Mucosa of rectum (tissue), 2 donors: Measurements from ENCODE around the gene EPB41L4B.

Experiments used
- H3K27ac ChIP-seq, 2 donors: one replicate each; pipeline ENCODE4 v1.7.0; 2013; ENCODE audit warnings: inconsistent platforms in 2 of 2, low read depth in 2 of 2, low read length in 2 of 2
- H3K27me3 ChIP-seq, 2 donors: one replicate each; pipeline ENCODE4 v1.7.0; 2013; ENCODE audit warnings: low read length in 2 of 2; ENCODE audit not compliant: control insufficient read depth in 2 of 2, insufficient read depth in 2 of 2
- H3K36me3 ChIP-seq, 2 donors: one replicate each; pipeline ENCODE4 v1.7.0; 2013; ENCODE audit warnings: low read length in 2 of 2; ENCODE audit not compliant: control insufficient read depth in 2 of 2, insufficient read depth in 2 of 2
- H3K4me1 ChIP-seq, 2 donors: one replicate each; pipeline ENCODE4 v1.7.0; 2013; ENCODE audit warnings: low read length in 2 of 2, mild to moderate bottlenecking in 1 of 2; ENCODE audit not compliant: control insufficient read depth in 2 of 2, insufficient read depth in 2 of 2
- H3K4me3 ChIP-seq, 2 donors: one replicate each; pipeline ENCODE4 v1.7.0; 2013; ENCODE audit warnings: low read length in 2 of 2
- H3K9ac ChIP-seq, 2 donors: one replicate each; pipeline ENCODE4 v1.7.0; 2013; ENCODE audit warnings: low read length in 2 of 2, low read depth in 1 of 2, mild to moderate bottlenecking in 1 of 2
- H3K9me3 ChIP-seq, 2 donors: one replicate each; pipeline ENCODE4 v1.7.0; 2013; ENCODE audit warnings: low read length in 2 of 2; ENCODE audit not compliant: control insufficient read depth in 2 of 2
- donor health status: healthy.
- donor health status: Normal muscosa, but diverticular disease.

Gene EPB41L4B

DNA sequence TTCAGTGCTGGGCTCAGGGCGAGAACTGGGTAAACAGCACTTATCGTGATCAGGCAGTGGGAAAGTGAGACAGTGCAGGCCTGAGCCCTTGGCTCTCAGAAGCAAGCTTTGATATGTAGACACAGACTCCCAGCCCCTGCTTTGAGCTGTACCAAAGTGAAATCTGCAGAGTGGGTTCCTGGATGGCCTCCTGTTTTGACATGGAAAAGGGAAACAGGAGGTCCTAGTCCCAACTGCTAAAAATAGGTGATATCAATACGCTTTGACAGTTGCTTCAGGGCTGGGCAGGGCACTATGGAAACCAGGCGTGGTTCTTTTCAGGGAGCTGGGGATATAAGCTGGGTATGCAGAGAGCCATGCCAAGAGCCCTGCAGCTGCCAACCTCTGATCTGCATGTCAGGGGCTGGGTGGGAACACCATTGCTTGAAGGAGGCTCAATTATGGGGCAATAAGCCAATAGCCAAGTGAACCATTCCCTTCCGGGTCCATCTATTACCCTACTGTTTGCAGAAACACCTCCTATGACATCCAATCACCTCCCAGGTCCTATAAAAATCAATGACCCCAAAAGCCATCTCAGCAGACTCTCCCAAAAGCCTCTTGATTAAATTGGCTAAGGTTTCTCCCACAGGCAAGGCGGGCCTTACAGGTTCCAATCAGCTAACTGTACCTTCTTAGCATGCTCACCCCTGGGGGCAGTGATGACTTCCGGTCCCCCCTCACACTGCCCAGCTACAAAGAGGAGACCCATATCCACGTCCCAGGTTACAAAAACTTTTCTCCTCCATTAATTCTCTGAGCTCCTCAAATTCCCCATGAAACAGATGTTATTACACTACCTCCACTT, 45.8 kb downstream of the EPB41L4B start:
- Histone ChIP-seq H3K9ac (peak overlapping the region in 1 of 2 donors; percentile 52), H3K4me1 (peaks cover 33 to 38% of the 10 kb centered on the region in 2 donors), H3K9me3 (no peaks in the 10 kb centered on the region), H3K27ac (peak overlapping the region; percentile 81 to 84), H3K27me3 (no peaks in the 10 kb centered on the region), H3K36me3 (peaks cover 0 to 4% of the 10 kb centered on the region in 2 donors), H3K4me3 (peak overlapping the region; percentile 8 to 11)

GRCh38 chr9:109273869-109274268, 47.0 kb downstream of the EPB41L4B start:
- Histone ChIP-seq H3K9me3 (no peaks in the 10 kb centered on the region), H3K27me3 (no peaks in the 10 kb centered on the region), H3K9ac (peak overlapping the region in 1 of 2 donors; percentile 52), H3K36me3 (peaks cover 0 to 4% of the 10 kb centered on the region in 2 donors), H3K27ac (peak overlapping the region; percentile 81 to 84), H3K4me3 (peak overlapping the region in 1 of 2 donors; percentile 9), H3K4me1 (peaks cover 33 to 36% of the 10 kb centered on the region in 2 donors)

DNA sequence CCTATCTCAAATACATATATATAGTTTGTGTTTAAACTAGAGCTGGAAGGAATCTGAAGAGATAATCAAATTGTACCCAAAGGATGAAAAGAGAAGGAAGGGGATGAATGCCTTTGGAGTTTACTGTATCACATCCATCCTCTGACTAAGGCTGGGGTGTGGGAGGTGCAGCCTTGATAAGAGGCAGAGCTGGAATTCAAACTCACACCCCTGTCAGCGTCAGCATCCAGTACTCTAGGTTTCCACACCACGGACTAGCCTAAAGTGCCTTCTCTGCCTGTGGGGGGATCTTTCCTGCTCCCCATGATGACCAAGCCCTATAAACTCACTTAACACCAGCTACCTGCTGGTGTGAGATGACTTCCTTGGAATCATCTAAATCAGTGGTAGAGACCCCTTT, 48.1 kb downstream of the EPB41L4B start:
- no peak overlapping the region for H3K27ac ChIP-seq
- no peak overlapping the region for H3K9ac ChIP-seq
- H3K9me3 ChIP-seq, result no peaks in the 10 kb centered on the region
- no peak overlapping the region for H3K4me3 ChIP-seq
- H3K4me1 ChIP-seq, result peaks cover 30 to 33% of the 10 kb centered on the region in 2 donors
- H3K36me3 ChIP-seq, result peaks cover 0 to 2% of the 10 kb centered on the region in 2 donors
- H3K27me3 ChIP-seq, result no peaks in the 10 kb centered on the region

DNA sequence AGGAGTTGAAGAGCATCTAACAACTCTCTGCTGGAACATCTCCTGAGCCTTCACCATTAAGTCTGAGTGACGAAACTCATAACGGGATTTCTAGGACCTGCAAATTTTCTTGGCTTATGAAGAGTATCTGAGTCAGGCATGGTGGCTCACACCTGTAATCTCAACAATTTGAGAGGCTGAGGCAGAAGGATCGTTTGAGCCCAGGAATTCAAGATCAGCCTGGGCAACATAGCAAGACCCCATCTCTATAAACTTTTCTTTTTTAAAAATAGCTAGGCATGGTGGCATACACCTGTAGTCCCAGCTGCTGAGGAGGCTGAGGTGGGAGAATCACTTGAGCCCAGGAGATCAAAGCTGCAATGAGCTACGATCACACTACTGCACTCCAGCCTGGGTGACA, 48.8 kb downstream of the EPB41L4B start:
- Histone ChIP-seq H3K36me3 (no peaks in the 10 kb centered on the region), H3K4me3 (no peak overlapping the region), H3K27ac (no peak overlapping the region), H3K9me3 (no peaks in the 10 kb centered on the region), H3K27me3 (no peaks in the 10 kb centered on the region), H3K9ac (no peak overlapping the region), H3K4me1 (peaks cover 23 to 27% of the 10 kb centered on the region in 2 donors)

DNA sequence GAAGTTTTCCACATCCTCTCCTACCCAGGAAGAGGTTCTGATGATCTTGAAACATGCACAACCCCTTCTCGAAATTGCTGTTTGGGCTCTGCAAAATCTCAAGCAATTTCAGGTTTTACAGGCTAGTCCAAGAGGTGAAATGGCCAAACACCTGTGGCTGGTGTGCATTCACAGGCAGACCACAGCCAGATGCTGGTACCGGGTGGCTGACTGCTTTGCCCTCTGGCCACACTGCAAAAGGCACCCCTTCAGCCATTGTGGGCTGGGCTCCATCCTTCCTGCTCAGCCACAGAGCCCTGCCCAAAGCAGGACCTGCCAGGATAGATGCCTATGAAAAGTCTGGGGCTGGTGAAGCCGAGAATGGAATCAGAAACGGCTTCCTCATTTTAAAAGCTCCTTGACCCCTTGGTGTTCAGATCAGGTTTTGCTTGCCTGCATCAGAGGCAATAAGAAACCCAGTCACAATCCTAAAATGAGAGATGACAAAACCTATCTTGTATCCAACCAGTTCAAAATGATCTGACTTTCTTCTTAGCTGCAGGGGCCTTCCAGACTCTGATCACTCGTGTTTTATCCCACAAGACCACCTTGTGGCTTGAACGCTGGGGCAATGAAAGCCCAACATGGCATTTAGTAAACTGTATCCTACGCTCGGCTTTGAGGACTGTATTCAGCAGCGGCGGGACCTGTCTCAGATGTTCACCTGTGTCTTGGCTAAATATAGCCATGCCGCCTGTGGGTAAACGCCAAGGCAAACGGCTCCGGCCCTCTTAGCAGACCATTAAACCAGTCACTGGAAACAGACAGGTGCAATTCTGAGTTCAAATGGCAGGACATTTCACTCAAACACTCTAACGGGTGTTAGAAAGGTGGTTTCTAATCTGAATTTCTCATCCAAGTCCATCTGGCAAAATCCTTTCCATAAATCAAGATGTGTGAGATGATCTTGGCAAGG, 49.6 kb downstream of the EPB41L4B start:
- Histone ChIP-seq H3K4me1 (peaks cover 20 to 26% of the 10 kb centered on the region in 2 donors), H3K9me3 (no peaks in the 10 kb centered on the region), H3K27ac (no peak overlapping the region), H3K4me3 (no peak overlapping the region), H3K36me3 (no peaks in the 10 kb centered on the region), H3K27me3 (no peaks in the 10 kb centered on the region), H3K9ac (no peak overlapping the region)

DNA sequence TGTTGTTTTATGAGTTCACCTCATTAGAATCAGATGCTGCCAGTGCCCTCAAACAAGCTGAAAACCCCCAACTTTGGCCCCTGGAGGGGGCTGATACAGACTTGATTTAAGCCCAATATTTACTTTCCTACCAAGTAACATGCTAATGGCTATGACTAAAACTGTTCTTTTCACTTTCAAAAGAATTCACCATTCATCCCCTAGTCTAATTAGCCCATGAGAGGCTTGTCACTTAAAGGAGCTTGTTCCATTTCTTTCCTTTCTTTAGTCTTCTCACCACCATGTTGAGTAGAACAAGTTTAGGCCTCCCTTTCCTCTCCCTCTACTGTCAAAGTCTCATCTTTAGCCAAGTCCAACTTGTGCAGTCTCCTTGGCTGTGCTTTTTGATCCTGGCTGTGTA, 50.4 kb downstream of the EPB41L4B start:
- Histone ChIP-seq H3K27me3 (no peaks in the 10 kb centered on the region), H3K36me3 (no peaks in the 10 kb centered on the region), H3K4me3 (no peak overlapping the region), H3K9me3 (no peaks in the 10 kb centered on the region), H3K27ac (no peak overlapping the region), H3K4me1 (peaks cover 18 to 23% of the 10 kb centered on the region in 2 donors), H3K9ac (no peak overlapping the region)

- Histone ChIP-seq H3K9me3 (no peaks in the 10 kb centered on the region), H3K9ac (no peak overlapping the region), H3K4me3 (no peak overlapping the region), H3K27me3 (no peaks in the 10 kb centered on the region), H3K27ac (no peak overlapping the region), H3K36me3 (no peaks in the 10 kb centered on the region), H3K4me1 (peaks cover 15 to 24% of the 10 kb centered on the region in 2 donors)
Observed at GRCh38 chr9:109269839-109270238, 51.0 kb downstream of the EPB41L4B start.

GRCh38 chr9:109269081-109269480, 51.8 kb downstream of the EPB41L4B start:
- H3K9me3 ChIP-seq, result no peaks in the 10 kb centered on the region
- H3K27me3 ChIP-seq, result no peaks in the 10 kb centered on the region
- H3K4me1 ChIP-seq, result peaks cover 7 to 17% of the 10 kb centered on the region in 2 donors
- H3K27ac ChIP-seq, result no peak overlapping the region
- H3K9ac ChIP-seq, result no peak overlapping the region
- H3K4me3 ChIP-seq, result no peak overlapping the region
- no peaks in the 10 kb centered on the region for H3K36me3 ChIP-seq

DNA sequence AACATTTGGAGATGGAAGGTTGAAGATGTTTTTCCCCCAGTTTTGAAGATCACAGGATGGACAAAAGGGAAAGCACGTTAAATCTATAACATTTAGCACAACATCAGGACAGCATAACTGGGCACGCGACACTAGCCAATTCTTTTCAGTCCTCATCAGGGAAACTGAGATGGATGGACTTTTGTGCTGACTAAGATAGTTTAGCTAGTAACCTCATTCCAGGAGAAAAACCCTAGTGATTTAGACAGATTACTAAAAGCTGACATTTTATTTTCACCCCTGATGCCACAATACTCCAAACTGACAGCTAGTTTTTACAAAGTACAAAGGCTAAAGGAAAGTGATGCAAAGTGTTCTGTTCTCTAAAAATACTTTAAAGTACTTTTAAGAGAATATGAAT, 53.3 kb downstream of the EPB41L4B start:
- Histone ChIP-seq H3K4me3 (no peak overlapping the region), H3K27ac (no peak overlapping the region), H3K4me1 (peaks cover 0 to 10% of the 10 kb centered on the region in 2 donors), H3K9me3 (no peaks in the 10 kb centered on the region), H3K27me3 (no peaks in the 10 kb centered on the region), H3K9ac (no peak overlapping the region), H3K36me3 (peaks cover 2 to 3% of the 10 kb centered on the region in 2 donors)
